Activated naive CD4-positive, alpha-beta T cell treated with anti-CD3 and anti-CD28 coated beads, Interleukin-2, amount 50 U/mL, for 72 hours (primary cell): ENCODE results near the gene SPRYD3. TPM values are rescaled to one million over a fixed set of nuclear protein-coding genes. Genes with fewer than 3 reads are reported as not detected.
"Not testable (repeated sequence)": the region's sequence is repeated elsewhere in the genome, so short reads cannot be mapped to it uniquely, and the experiment has no call there.

Source experiments
- ATAC-seq, 2 donors: fragments of 150-1000 bp; cut with Tn5 transposase; 2 replicates each; pipeline ENCODE4 v1.10.0; 2021; ENCODE audit warnings: mild to moderate bottlenecking in 2 of 2, moderate library complexity in 2 of 2
- DNase-seq, 2 donors: peaks; one replicate each; pipeline ENCODE4 v3.0.0; 2021 to 2022; ENCODE audit warnings: low spot score in 2 of 2
- H3K27ac Mint-ChIP-seq, 2 donors: one replicate each; pipeline ENCODE4 v1.8.0; 2022; ENCODE audit warnings: mild to moderate bottlenecking in 2 of 2, mixed read lengths in 2 of 2
- H3K36me3 Mint-ChIP-seq, 2 donors: one replicate each; pipeline ENCODE4 v1.8.0; 2022; ENCODE audit warnings: mixed read lengths in 2 of 2
- H3K9me3 Mint-ChIP-seq, 2 donors: one replicate each; pipeline ENCODE4 v1.8.0; 2022; ENCODE audit warnings: mixed read lengths in 2 of 2
- total RNA-seq, 2 donors: library from RNA; stranded (reverse); gene quantifications; one replicate each; pipeline ENCODE4 v1.2.3, GENCODE V29; 2022

The SPRYD3 gene
- total RNA-seq, 2 donors from 2014 or later: 19.2 to 22.2 TPM

DNA sequence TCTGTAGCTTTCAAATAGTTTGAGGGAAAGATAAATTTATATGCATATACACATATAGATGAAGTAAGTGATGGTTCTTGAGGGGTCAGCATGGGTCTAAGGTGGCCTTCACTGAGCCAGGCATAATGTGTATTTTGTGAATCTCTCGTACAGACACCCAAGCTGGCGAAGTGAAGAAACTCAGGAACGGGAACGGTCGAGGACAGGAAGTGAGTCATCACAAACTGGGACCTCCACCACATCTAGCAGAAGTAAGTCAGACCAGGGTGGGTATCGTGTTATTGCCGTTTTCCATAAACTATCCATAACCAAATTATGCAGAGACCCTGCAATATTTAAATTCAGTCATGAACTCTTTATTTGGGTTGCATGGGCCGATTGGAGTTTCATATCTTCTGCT lies 44.7 kb downstream of the SPRYD3 start:
- ATAC-seq: no peak
- Mint-ChIP-seq H3K27ac (peak overlapping the region in 1 of 2 donors; percentile 69), H3K9me3 (no peaks in the 10 kb centered on the region), H3K36me3 (peaks cover 32 to 52% of the 10 kb centered on the region in 2 donors)
- DNase-seq: no peak

DNA sequence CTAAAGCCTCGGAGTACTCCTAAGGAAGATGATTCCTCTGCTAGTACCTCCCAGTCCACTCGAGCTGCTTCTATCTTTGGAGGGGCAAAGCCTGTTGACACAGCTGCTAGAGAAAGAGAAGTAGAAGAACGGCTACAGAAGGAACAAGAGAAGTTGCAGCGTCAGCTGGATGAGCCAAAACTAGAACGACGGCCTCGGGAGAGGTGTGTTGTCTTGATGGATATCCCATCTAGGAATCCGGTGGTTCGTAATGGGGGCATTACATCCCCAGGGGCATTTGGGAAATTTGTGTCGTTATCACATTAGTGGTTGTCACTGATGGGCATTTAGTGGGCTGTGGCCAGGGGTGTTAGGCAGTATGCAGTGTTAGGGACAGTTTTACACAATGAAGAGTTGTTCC lies 45.4 kb downstream of the SPRYD3 start:
- not testable (repeated sequence) for ATAC-seq, H3K9me3 Mint-ChIP-seq, H3K27ac Mint-ChIP-seq, DNase-seq
- H3K36me3 Mint-ChIP-seq: peaks cover 28 to 47% of the 10 kb centered on the region in 2 donors

DNA sequence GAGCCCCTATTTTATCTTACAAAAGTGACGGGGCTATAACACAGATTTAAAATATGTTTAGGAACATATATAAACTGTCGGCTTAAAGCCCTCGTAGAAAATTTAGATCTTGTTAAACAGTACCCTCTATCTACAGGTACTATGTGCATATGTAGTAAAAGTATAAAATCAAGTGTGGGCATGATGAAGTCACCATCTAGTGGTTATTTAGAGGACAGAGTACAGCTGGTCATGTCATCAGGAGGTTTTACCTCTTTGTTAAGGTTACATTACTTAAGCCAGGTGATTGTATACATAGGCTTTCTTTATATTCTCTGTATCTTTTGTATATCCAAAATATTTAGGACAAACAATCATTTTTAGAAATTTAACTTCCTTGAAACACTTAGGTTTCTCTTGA lies 47.6 kb downstream of the SPRYD3 start:
- Mint-ChIP-seq H3K9me3 (no peaks in the 10 kb centered on the region), H3K36me3 (peaks cover 22 to 46% of the 10 kb centered on the region in 2 donors), H3K27ac (peak overlapping the region; percentile 46 to 77)
- DNase-seq (no peak), ATAC-seq (no peak)

DNA sequence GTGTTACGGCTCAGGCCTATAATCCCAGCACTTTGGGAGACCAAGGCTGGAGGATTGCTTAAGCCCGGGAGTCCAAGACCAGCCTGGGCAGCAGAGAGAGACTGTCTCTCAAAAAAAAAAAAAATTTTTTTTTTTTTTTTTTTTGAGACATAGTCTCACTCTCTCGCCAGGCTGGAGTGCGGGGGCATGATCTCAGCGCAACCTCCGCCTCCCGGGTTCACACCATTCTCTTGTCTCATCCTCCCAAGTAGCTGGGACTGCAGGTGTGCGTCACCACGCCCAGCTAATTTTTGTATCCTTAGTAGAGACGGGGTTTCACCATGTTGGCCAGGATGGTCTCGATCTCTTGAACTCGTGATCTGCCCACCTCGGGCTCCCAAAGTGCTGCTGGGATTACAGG lies 52.2 kb downstream of the SPRYD3 start:
- ATAC-seq, H3K9me3 Mint-ChIP-seq, DNase-seq, H3K27ac Mint-ChIP-seq: not testable (repeated sequence)
- H3K36me3 Mint-ChIP-seq: peaks cover 16 to 47% of the 10 kb centered on the region in 2 donors

DNA sequence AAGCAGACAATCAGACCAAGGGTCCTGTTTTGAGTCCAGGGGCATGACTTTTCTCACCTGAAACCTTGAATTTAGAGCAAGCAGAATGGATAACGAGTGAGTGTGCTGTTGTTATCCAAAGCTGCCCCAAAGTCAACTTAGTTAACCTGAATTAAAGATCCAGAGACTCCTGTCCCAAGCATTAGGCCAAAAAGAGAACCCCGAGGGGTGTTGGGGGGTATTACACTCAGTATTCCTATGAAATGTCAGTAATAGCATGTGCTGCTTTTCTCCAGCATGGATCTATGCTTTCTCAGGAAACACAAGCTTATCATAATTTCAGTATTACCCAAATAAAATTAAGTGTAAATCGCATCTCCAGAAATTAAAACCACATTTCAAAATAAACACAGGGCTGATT lies 53.9 kb downstream of the SPRYD3 start:
- H3K27ac Mint-ChIP-seq: no peak overlapping the region
- peaks cover 19 to 43% of the 10 kb centered on the region in 2 donors for H3K36me3 Mint-ChIP-seq
- H3K9me3 Mint-ChIP-seq: no peaks in the 10 kb centered on the region
- DNase-seq (no peak), ATAC-seq (no peak)

DNA sequence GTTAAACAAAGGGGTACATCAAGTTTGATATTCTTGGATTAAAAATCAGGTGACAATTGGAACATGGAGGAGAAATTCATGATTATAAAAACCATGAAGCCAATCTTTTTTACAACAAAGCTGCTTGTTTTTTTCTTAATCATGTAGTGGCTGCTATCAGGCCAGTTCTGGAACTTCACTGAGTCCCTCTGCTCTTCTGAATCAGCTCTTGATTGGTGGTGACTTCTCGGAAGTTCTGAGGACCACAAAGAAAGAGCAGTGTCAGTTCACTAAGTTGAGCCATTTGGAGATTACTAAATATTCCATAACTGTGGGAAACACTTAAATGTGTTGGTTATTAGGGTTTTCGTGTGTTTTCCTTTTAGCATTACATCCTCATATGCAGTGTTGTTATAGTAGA lies 64.5 kb downstream of the SPRYD3 start:
- H3K36me3 Mint-ChIP-seq: peaks cover 11 to 44% of the 10 kb centered on the region in 2 donors
- peak overlapping the region in 1 of 2 donors; percentile 80 for H3K27ac Mint-ChIP-seq
- DNase-seq: no peak
- no peaks in the 10 kb centered on the region for H3K9me3 Mint-ChIP-seq
- no peak for ATAC-seq

Other genes with a start within 250 kb of the SPRYD3 start
- gene KRT79, start 245.1 kb downstream of the SPRYD3 start, total RNA-seq: under 1 TPM; 0.12 to 0.25 TPM
- not detected for gene KRT78, start 230.4 kb downstream of the SPRYD3 start, total RNA-seq
- gene KRT8, start 174.3 kb downstream of the SPRYD3 start, total RNA-seq: under 1 TPM; 0.34 to 0.66 TPM
- 1 to 10 TPM; 7.7 to 8.5 TPM for gene KRT18, start 130.3 kb downstream of the SPRYD3 start, total RNA-seq
- gene EIF4B, start 72.9 kb downstream of the SPRYD3 start, total RNA-seq: 1,000 to 10,000 TPM in 1 of 2 donors, 100 to 1,000 TPM in 1; 637 to 1,013 TPM
- gene TNS2, start 29.3 kb downstream of the SPRYD3 start, total RNA-seq: 1 to 10 TPM; 1.2 to 2.1 TPM
- gene IGFBP6, start 18.3 kb upstream of the SPRYD3 start, total RNA-seq: 1 to 10 TPM; 1.5 to 3.6 TPM
- gene SOAT2, start 24.1 kb upstream of the SPRYD3 start, total RNA-seq: under 1 TPM; 0.35 to 0.59 TPM
- 10 to 100 TPM; 36.8 to 43.2 TPM for gene ZNF740, start 101.3 kb upstream of the SPRYD3 start, total RNA-seq
- gene CSAD, start 101.5 kb upstream of the SPRYD3 start, total RNA-seq: 10 to 100 TPM; 24.4 to 55.8 TPM
- gene ITGB7, start 127.9 kb upstream of the SPRYD3 start, total RNA-seq: 10 to 100 TPM; 71.4 to 76.3 TPM
- gene RARG, start 152.8 kb upstream of the SPRYD3 start, total RNA-seq: 10 to 100 TPM; 15.5 to 23.5 TPM
- gene ESPL1, start 188.9 kb upstream of the SPRYD3 start, total RNA-seq: 10 to 100 TPM; 32.8 to 76.3 TPM
- gene PFDN5, start 216.2 kb upstream of the SPRYD3 start, total RNA-seq: 100 to 1,000 TPM; 334 to 355 TPM
- 10 to 100 TPM; 63.8 to 91.5 TPM for gene MYG1, start 220.3 kb upstream of the SPRYD3 start, total RNA-seq
- gene AAAS, start 242.2 kb upstream of the SPRYD3 start, total RNA-seq: 10 to 100 TPM; 52.3 to 83.5 TPM